CD4-positive, alpha-beta T cell treated with Interferon alpha-2 for 1 hour (primary cell): ENCODE measurements around the gene LYRM2.

Experiments
- DNase-seq, 2 donors: peaks; one replicate each; pipeline ENCODE4 v3.0.0-alpha.2; 2020 to 2022

The LYRM2 gene

GRCh38 chr6:89638320-89639195 is at the start of gene LYRM2:
Gene LYRM2, minus strand, starts transcription at chr6:89638747. Its CDS starts 31 bp downstream, at chr6:89638716.
- peak; percentile 88 to 90 for DNase-seq

GRCh38 chr6:89688328-89688727 is 49.8 kb upstream of the LYRM2 start:
- DNase-seq: no peak

- no peak for DNase-seq
Observed at GRCh38 chr6:89685311-89685710, 46.8 kb upstream of the LYRM2 start.

GRCh38 chr6:89682991-89683390 is 44.4 kb upstream of the LYRM2 start:
- DNase-seq: no peak

GRCh38 chr6:89681983-89682564 is 43.5 kb upstream of the LYRM2 start:
- DNase-seq: no peak

- no peak for DNase-seq
Observed at GRCh38 chr6:89680551-89680950, 42.0 kb upstream of the LYRM2 start.

- no peak for DNase-seq
Observed at GRCh38 chr6:89680150-89680549, 41.6 kb upstream of the LYRM2 start.

- no peak for DNase-seq
Observed at GRCh38 chr6:89679215-89680120, 40.9 kb upstream of the LYRM2 start.

GRCh38 chr6:89678531-89678930 is 40.0 kb upstream of the LYRM2 start:
- DNase-seq: no peak

- no peak for DNase-seq
Observed at GRCh38 chr6:89675949-89676748, 37.6 kb upstream of the LYRM2 start.

GRCh38 chr6:89670935-89671565 is 32.5 kb upstream of the LYRM2 start:
- DNase-seq: no peak

- no peak for DNase-seq
Observed at GRCh38 chr6:89669002-89669401, 30.5 kb upstream of the LYRM2 start.

- no peak for DNase-seq
Observed at GRCh38 chr6:89667872-89668556, 29.5 kb upstream of the LYRM2 start.

- no peak for DNase-seq
Observed at GRCh38 chr6:89662659-89663223, 24.2 kb upstream of the LYRM2 start.

- DNase-seq: no peak
Observed at GRCh38 chr6:89661559-89661958, 23.0 kb upstream of the LYRM2 start.

- no peak for DNase-seq
Observed at GRCh38 chr6:89660981-89661380, 22.4 kb upstream of the LYRM2 start.

GRCh38 chr6:89657445-89658158 is 19.1 kb upstream of the LYRM2 start:
- DNase-seq: no peak

GRCh38 chr6:89655122-89655521 is 16.6 kb upstream of the LYRM2 start:
- no peak for DNase-seq

- no peak for DNase-seq
Observed at GRCh38 chr6:89650579-89650978, 12.0 kb upstream of the LYRM2 start.

GRCh38 chr6:89649682-89650081 is 11.1 kb upstream of the LYRM2 start:
- DNase-seq: no peak
